Thymus (tissue), 11 donors: ENCODE results near the gene UCHL5. TPM values are rescaled to one million over a fixed set of nuclear protein-coding genes. Genes with fewer than 3 reads are reported as not detected.
"Not testable (repeated sequence)": the region's sequence is repeated elsewhere in the genome, so short reads cannot be mapped to it uniquely, and the experiment has no call there.

Experiments
- DNase-seq, 9 donors: peaks; one replicate each; pipeline ENCODE4 v3.0.0-alpha.2; 2013; ENCODE audit warnings: low spot score in 9 of 9, low read depth in 6 of 9, missing footprints in 1 of 9
- H3K27ac ChIP-seq, 2 donors: one replicate each; pipeline ENCODE4 v1.5.1; 2013; ENCODE audit warnings: control low read depth in 1 of 2, low read depth in 1 of 2, low read length in 1 of 2, mild to moderate bottlenecking in 1 of 2, moderate library complexity in 1 of 2
- H3K27me3 ChIP-seq, 2 donors: one replicate each; pipeline ENCODE4 v1.5.1; 2013; ENCODE audit warnings: low read length in 1 of 2; ENCODE audit not compliant: control insufficient read depth in 2 of 2, insufficient read depth in 1 of 2
- H3K36me3 ChIP-seq, 2 donors: one replicate each; pipeline ENCODE4 v1.5.1; 2013; ENCODE audit warnings: low read length in 1 of 2, mild to moderate bottlenecking in 1 of 2, moderate library complexity in 1 of 2; ENCODE audit not compliant: control insufficient read depth in 2 of 2, insufficient read depth in 2 of 2
- H3K4me1 ChIP-seq, 2 donors: one replicate each; pipeline ENCODE4 v1.5.1; 2013; ENCODE audit warnings: low read length in 2 of 2; ENCODE audit not compliant: control insufficient read depth in 2 of 2, insufficient read depth in 2 of 2
- H3K4me3 ChIP-seq, 2 donors: one replicate each; pipeline ENCODE4 v1.5.1; 2013; ENCODE audit warnings: low read length in 2 of 2, control low read depth in 1 of 2, mild to moderate bottlenecking in 1 of 2
- H3K9me3 ChIP-seq, 2 donors: one replicate each; pipeline ENCODE4 v1.5.1; 2013; ENCODE audit warnings: low read length in 1 of 2, mild to moderate bottlenecking in 1 of 2; ENCODE audit not compliant: control insufficient read depth in 2 of 2, insufficient read depth in 1 of 2
- WGBS: extraction: QIAGEN DNeasy Blood & Tissue Kit; methylation state at CpG from one replicate; pipeline ENCODE4 v1.1.7; 2013; 5-methylcytosine and 5-hydroxymethylcytosine counted together
- polyA plus RNA-seq: library from polyadenylated mRNA; stranded (reverse); fragments of 200-250 nt; gene quantifications from one replicate; pipeline ENCODE4 v1.2.3, GENCODE V29; 2013
- total RNA-seq: library from RNA; stranded (reverse); fragments of 120-200 nt; gene quantifications from one replicate; pipeline ENCODE4 v1.2.4, GENCODE V29; 2013
- donor health status: healthy.

The UCHL5 gene
- total and polyA plus RNA-seq, 2 donors, result 17.4 to 24.5 TPM

- 100% methylated on average over 1 of the region's 1 CpG for WGBS
- Histone ChIP-seq H3K4me3 (no peak overlapping the region), H3K27ac (no peak overlapping the region), H3K9me3 (no peaks in the 10 kb centered on the region), H3K4me1 (no peaks in the 10 kb centered on the region), H3K36me3 (peaks cover 0 to 4% of the 10 kb centered on the region in 2 donors), H3K27me3 (no peaks in the 10 kb centered on the region)
- DNase-seq, result no peak
Measured at GRCh38 chr1:193011406-193011805, 47.8 kb downstream of the UCHL5 start.

DNA sequence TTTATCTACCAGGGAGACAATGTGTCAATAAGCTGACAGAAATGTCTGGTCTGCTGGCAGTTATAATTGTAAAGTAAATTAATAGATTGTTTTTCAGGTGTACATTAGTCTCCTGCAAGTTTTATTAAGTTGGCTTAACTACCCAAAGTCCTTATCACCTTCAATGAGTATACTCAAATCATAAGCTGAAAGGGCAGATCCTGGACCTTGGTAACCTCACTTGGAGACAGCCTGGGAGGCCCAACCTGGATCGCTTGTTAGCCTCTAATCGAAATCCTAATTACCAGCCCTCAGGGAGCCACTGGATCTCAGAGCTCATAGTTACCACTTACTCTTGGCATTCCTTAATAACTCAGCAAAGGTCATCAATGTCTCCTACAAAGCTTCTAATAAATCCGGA lies 49.7 kb downstream of the UCHL5 start:
- no peak overlapping the region for H3K27ac ChIP-seq
- DNase-seq, result no peak
- no peaks in the 10 kb centered on the region for H3K4me1 ChIP-seq
- H3K36me3 ChIP-seq, result peaks cover 0 to 2% of the 10 kb centered on the region in 2 donors
- WGBS, result 98% methylated on average over 3 of the region's 3 CpGs
- H3K9me3 ChIP-seq, result no peaks in the 10 kb centered on the region
- no peaks in the 10 kb centered on the region for H3K27me3 ChIP-seq
- H3K4me3 ChIP-seq, result no peak overlapping the region

GRCh38 chr1:193005785-193006184 lies 53.4 kb downstream of the UCHL5 start:
- no peak for DNase-seq
- 97% methylated on average over 5 of the region's 5 CpGs for WGBS
- H3K36me3 ChIP-seq, result peaks cover 0 to 5% of the 10 kb centered on the region in 2 donors
- H3K4me1 ChIP-seq, result no peaks in the 10 kb centered on the region
- no peaks in the 10 kb centered on the region for H3K27me3 ChIP-seq
- H3K9me3 ChIP-seq, result no peaks in the 10 kb centered on the region
- no peak overlapping the region for H3K4me3 ChIP-seq
- H3K27ac ChIP-seq, result no peak overlapping the region

- H3K27me3 ChIP-seq, result no peaks in the 10 kb centered on the region
- H3K4me3 ChIP-seq, result no peak overlapping the region
- peaks cover 0 to 11% of the 10 kb centered on the region in 2 donors for H3K36me3 ChIP-seq
- no peaks in the 10 kb centered on the region for H3K4me1 ChIP-seq
- 100% methylated on average over 1 of the region's 1 CpG for WGBS
- DNase-seq, result no peak
- H3K9me3 ChIP-seq, result no peaks in the 10 kb centered on the region
- H3K27ac ChIP-seq, result no peak overlapping the region
Measured at GRCh38 chr1:192998536-192998935, 60.6 kb downstream of the UCHL5 start.

DNA sequence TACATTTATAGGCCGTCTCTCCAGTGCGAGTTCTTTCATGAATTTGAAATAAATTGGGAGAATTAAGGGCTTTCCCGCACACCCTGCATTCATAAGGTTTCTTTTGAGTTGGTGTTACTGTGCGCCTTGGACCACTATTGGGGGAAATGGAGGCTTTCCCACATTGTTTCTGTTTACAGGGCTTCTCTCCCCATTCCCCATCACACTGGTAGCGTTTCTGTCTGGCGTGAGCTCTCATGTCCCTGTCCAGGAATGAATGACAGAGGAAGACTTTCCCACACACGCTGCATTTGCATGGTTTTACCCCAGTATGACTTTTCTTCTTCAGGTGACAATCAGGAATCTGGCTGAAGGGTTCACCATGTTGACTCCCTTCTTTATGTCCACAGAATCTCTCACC lies 65.0 kb downstream of the UCHL5 start:
- no peaks in the 10 kb centered on the region for H3K27me3 ChIP-seq
- H3K27ac ChIP-seq, result no peak overlapping the region
- H3K9me3 ChIP-seq, result no peaks in the 10 kb centered on the region
- H3K36me3 ChIP-seq, result peaks cover 0 to 6% of the 10 kb centered on the region in 2 donors
- 98% methylated on average over 7 of the region's 7 CpGs for WGBS
- H3K4me3 ChIP-seq, result no peak overlapping the region
- no peak for DNase-seq
- H3K4me1 ChIP-seq, result no peaks in the 10 kb centered on the region

GRCh38 chr1:192993426-192994085 lies 65.6 kb downstream of the UCHL5 start:
- Histone ChIP-seq H3K9me3 (no peaks in the 10 kb centered on the region), H3K27me3 (no peaks in the 10 kb centered on the region), H3K4me3 (no peak overlapping the region), H3K27ac (no peak overlapping the region), H3K36me3 (peaks cover 0 to 6% of the 10 kb centered on the region in 2 donors), H3K4me1 (no peaks in the 10 kb centered on the region)
- DNase-seq, result no peak
- WGBS, result 97% methylated on average over 10 of the region's 10 CpGs

- H3K9me3 ChIP-seq, H3K4me1 ChIP-seq, H3K27ac ChIP-seq, H3K36me3 ChIP-seq, DNase-seq, H3K27me3 ChIP-seq, H3K4me3 ChIP-seq: not testable (repeated sequence)
- WGBS, result 98% methylated on average over 38 of the region's 38 CpGs
Measured at GRCh38 chr1:192986748-192987334, 72.3 kb downstream of the UCHL5 start.

DNA sequence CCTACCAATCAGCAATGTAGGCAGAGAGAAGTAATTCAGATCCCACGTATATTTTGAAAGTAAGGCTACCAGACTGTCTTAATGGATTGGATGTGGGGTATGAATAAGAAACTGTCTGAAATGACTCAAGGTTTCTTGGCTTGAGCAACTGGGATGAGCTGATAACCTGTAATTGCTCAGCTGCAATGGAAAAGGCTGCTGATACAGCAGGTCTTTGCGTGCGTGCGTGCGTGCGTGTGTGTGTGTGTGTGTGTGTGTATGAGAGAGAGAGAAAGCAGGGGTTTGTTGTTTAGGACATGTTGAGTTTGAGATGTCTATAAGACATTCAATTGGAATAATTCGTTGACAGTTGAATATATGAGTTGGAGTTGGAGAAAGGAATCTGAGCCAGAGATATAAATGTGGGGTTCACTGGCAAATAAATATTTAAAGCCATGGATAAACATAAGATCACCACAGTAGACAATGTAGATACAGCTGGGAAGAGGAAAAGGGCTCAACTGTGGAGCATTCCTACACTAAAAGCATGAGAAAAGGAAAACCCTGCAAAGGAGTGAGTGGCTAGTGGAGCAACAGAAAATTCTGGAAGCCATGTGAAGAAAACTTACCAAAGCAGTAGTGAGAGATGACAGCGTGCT lies 72.9 kb downstream of the UCHL5 start:
- no peaks in the 10 kb centered on the region for H3K4me1 ChIP-seq
- no peak overlapping the region for H3K4me3 ChIP-seq
- no peaks in the 10 kb centered on the region for H3K27me3 ChIP-seq
- H3K27ac ChIP-seq, result no peak overlapping the region
- H3K36me3 ChIP-seq, result no peaks in the 10 kb centered on the region
- H3K9me3 ChIP-seq, result no peaks in the 10 kb centered on the region
- WGBS, result 89% methylated on average over 8 of the region's 8 CpGs
- no peak for DNase-seq

GRCh38 chr1:192984080-192984479 lies 75.1 kb downstream of the UCHL5 start:
- DNase-seq, result no peak
- Histone ChIP-seq H3K9me3 (no peaks in the 10 kb centered on the region), H3K4me3 (no peak overlapping the region), H3K4me1 (no peaks in the 10 kb centered on the region), H3K36me3 (no peaks in the 10 kb centered on the region), H3K27me3 (no peaks in the 10 kb centered on the region), H3K27ac (no peak overlapping the region)
- WGBS, result 95% methylated on average over 1 of the region's 1 CpG
